GM18858 (cell line): ENCODE measurements around the gene ZNF22.

ENCODE experiments used
- ATAC-seq: cut with Tn5 transposase; IDR thresholded peaks from one replicate; pipeline ENCODE4 v1.9.1; 2021; ENCODE audit not compliant: unreplicated experiment

ZNF22 gene

DNA sequence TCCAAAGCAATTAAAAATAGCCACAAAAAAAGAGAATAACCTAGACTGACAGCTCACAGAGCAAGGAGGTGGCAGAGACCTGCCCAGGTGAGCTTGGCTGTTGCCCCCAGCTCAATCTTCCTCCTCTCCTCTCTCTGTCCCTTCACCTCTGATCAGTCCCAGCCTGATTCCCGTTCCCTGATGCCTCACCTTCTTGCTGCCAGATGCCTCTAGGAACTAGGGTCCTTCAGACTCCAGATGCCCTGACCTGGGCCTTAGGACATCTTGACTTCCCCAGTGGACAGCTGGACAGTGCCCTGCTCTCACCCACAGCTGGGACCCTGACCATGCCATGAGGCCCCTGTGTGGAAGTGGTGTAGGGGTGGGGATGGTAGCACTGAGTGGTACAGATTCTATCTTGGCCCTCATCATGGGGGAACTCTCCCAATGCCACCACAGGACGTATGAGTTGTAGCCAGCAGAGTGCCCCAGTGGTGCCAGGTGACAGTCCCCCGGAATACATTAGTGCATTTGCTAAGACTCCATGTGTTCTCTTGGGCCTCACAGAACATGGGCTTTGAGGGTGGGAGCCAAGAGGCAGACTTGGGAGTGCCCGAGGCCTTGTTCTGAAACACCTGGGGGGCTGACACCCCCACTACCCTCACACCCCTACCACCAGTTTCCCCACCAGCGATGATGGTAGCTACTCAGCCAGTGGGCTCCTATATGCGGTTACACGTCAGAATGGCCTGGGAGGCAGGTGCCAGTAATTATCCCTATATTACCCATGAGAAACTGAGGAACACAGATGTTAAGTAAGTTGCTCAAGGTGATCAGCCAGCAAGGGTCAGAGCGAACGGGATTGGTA lies 24.1 kb upstream of the ZNF22 start:
- ATAC-seq, result no peak

DNA sequence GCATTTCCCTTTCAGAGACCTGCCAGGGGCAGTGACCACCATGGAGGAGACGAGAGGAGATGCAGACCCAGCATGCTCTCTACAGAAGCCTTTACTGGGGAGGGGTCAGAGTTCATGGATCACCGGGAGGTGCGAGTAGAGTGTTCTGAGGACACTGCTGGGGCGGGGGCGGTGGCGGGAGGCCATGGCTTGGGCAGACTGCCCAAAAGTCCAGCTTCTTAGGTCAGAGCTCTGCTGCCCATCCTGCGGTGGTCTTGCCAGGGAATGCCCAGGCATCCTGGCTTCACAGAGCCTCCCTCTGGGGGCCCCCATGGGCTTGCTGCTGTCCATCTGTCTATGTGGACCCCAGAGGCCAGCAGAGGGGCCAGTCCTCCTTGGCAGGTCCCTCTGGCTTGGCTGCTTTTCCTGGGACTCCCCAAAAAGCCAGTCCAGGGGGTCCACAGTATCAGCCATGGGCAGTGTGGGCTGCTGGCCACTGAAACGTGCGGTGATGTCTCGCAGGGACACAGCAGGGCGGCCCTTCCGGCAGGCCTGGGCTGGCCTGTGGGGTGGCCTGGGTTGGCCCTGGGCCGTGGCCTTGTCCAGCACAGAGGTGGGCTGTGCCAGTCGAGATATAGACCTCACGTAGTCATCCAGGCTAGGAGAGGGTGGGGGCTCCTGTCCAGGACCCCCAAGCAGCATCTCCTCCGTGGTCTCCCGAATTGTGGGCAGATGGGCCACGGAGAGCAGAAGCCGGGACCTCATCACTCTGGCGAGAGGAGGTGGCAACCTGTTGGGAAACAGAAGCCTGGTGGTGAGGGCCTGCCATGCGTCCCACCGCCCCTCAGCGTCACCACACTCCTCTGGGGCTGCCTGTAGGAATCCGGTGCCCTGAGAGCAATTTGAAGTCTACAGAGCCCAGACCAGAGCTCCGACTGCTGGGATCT lies 23.2 kb upstream of the ZNF22 start:
- no peak for ATAC-seq

DNA sequence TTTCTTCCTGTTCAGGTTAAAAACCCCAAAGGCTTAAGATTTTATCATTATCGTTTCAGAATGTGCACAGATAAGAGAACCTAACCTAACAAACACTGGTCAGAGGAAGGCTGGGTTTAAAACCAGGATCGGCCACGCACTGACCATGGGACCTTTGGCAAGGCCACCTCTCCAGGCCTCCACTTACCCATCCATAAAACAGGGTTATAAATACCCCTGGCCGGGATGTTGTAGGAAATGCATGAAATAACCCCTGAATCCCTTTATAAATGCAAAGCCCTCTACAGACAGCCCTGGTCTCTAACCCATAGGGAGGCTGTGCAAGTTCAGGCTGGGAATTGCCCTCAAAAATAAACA lies 22.5 kb upstream of the ZNF22 start:
- no peak for ATAC-seq

- no peak for ATAC-seq
These were observed 22.0 kb upstream of the ZNF22 start, which contains the start of gene DEPP1 for GRCh38 chr10:44978570-44979280. DEPP1 (minus strand) TSS chr10:44978809; CDS start chr10:44978030, 779 bp downstream.

DNA sequence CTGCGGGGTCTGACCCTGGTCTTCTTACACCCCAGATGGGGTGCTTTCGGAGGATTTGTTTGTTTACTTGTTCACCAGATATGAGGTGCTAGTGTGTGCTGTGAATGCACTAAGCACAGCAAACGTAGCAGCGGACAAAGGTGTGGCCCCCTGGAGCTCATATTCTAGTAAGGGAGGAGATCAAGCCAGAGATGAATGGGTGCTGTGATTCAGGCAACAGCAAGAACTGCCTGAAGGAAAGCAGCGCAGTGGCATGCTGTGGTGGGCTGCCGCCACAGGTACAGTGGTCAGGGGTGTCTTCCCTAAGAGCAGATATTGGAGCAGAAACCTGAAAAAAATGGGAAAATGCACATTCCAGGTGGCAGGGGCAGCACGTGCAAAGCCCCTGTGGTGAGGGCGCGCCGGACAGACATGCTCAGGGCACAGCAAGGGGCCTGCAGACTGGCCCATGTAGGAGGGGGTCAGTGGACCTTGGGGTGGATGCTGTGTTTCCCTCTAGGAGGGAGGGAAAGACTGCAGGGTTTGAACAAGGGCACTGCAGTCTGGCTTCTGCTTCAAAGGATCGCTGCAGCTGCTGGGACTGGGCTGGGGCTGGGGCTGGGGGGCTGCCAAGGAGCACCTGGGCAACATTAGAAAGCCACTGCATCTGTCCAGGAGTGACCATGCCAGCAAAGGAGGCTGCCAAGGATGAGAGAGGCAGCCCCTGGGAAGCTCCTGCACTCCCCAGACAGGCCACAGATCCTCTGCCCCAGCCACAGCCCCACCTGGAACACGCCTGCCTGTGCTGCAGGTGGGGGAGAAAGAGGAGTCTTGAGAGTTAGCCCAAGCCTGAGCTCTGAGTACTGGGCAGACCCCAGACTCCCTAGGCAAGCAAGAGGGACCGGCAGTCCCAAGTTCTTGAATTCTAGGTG lies 21.2 kb upstream of the ZNF22 start:
- ATAC-seq, result no peak

GRCh38 chr10:44980309-44981171 lies 20.2 kb upstream of the ZNF22 start:
- ATAC-seq, result no peak

GRCh38 chr10:44981172-44982113 lies 19.3 kb upstream of the ZNF22 start:
- peak; percentile 77 for ATAC-seq

- ATAC-seq, result no peak
These were observed 18.6 kb upstream of the ZNF22 start for GRCh38 chr10:44982114-44982460.

DNA sequence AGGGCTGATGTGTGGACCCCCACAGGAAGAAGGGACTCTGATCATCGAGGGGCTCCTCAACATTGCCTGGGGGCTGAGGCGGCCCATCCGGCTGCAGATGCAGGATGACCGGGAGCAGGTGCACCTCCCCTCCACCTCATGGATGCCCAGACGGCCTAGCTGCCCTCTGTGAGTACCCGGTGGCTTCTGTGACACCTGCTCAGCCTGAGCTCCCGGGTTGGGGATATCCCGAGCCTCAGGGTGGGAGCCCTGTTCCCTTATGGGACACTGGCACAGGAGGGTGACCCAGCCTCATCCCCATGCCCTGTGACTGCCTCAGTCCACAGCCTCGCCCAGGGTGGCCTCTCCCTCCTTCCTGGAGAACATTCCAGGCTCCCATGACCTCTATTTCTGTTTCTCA lies 18.2 kb upstream of the ZNF22 start:
- no peak for ATAC-seq

DNA sequence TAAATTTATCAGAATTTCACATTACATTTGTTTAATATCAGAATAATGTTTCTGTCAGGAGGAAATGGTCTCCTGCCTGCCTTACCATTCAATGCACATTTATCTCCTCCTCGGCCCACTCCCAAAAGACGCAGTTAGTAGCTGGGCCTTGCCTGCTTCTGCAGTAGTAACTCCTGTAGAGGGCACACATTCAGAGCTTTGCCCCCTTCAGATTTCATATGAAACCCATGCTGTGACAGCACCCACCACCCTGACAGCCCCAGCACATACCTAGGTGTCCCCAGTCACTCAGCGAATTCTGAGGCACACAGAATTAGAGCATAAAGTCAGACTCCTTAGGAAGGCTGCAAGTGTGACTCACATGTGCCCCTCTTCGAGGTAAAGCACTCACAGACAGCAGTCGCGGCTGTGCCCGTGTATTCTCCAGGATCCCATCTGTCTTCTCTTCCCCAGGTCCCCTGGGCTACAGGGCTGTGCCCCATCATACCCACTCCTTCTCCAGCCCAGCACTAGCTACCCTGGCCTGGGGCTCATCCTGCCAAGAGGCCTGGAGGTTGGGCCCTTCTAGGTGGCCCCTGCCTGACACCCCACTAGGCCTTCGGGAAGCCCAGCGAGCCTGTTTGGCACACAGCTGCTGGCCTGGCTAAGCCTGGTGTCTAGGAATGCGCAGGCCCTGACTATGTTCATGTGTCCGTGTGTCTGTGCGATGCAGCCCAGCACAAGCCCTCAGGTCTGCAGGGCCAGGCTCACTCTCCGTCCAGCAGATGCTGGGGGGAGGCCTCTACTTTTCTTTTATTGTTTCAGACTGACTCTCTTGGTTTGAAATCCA lies 17.4 kb upstream of the ZNF22 start:
- ATAC-seq, result no peak

DNA sequence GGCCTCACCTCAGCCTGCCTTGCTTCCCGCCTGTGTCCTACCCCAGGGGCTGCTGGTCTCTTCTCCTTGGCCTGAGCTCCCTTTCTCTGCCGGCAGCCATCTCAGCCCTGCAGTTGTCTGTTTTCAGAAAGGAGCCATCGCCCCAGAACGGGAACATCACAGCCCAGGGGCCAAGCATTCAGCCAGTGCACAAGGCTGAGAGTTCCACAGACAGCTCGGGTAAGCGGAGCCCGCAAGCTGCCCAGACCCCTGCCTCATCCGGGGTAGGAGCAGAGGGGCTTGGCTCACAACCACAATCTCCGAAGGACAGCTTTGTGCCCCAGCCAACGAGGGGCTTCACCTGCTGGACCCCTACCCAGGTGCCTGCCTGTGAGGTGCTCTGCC lies 16.8 kb upstream of the ZNF22 start:
- ATAC-seq, result no peak

DNA sequence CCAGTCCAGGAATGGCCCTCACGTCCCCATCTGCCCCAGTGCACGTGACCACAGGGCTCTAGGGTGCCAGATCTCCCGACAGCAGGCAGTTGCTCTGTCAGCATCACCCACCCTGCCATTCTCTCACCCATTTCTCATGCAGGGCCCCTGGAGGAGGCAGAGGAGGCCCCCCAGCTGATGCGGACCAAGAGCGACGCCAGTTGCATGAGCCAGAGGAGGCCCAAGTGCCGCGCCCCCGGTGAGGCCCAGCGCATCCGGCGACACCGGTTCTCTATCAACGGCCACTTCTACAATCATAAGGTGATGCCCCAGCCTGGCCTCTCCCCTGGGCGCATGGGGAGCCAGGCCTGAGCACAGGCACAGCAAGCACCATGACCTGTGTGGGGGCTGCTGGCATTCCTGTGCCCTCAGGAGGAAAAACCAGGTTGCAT lies 16.0 kb upstream of the ZNF22 start:
- ATAC-seq, result no peak

DNA sequence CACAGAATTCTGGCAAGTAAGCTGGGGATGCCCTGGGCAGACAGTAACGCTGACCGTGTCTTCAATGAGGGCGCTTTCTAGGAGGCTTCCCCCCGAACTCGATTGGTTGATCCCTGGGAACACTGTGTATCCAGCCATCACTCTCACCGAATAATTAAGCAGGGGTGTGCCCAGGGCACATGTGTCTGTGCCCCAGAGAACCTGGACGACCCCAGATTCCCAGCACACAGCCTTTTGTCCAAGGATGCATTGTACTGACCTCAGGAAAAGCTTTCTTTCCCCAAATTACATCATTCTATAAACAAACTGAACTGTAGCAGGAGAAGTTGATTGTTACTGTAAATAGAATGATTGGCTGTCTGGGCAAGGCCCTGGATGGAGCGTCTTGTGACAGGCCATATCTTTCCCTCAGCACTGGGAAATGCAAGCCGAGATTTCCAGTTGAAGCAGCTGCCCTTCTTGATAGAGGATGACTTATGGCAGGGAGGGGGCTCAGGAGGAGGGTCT lies 15.5 kb upstream of the ZNF22 start:
- no peak for ATAC-seq

DNA sequence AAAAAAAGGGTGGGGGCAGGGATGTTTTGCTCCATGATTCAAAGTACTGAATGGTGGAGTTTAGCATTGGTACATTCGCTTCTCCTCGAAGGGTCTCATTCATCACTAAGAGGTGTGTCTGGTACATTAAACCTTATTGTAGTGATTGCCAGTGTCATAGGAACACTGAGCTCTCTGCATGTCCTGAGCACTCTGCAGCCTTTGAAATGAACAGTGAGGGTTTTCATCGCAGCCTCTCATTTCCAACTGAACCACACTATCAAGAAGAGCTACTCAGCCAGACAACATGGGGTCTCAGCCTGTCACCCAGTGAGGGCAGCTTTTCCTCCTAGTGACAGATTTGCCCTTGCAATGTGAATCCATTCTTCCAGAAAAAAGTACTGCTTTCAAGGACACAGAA lies 14.5 kb upstream of the ZNF22 start:
- no peak for ATAC-seq

DNA sequence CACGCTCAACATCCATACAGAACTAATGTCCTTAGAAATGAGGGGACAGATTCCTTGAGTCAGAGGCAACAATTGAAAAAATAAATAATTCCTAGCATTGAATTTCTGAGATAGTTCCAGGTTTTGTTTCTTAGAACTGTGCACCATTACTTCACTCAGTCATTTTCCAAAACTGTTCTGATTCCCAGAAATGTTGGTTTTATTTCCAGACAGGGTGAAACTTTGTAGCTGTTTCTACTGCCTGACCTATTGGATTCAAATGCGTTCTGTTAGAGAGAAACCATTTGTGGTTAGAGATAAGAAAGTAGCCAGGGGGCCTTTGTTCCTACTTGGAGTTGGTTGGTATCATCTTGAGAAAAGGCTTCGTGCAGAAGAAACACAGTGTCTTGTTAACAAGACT lies 14.1 kb upstream of the ZNF22 start:
- ATAC-seq, result no peak

DNA sequence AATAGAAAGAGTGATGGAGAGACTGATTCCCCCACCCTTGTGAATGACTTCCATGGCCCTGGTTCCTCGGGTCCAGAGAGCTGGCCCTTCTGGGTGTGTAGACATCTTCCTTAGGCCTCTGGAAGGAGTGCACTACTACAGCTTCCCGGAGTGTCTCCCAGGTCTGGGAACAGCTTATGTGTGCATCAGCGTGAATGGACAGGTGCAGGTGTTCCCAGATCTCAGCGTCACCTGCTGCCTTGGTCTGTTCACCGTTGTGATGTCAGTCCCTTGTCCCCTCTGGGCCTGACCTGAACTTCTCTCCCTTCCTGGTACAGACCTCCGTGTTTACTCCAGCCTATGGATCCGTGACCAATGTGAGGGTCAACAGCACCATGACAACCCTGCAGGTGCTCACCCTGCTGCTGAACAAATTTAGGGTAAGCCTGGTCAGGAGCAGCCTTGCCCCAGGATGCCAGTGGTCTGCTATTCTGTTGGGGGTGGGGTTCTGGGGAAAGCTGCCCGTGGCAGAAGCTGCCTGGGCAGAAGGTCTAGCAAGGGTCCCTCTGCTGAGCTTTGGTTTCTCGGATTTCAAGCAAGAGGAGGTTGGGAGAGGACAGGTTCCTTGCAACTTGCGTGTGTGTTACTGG lies 11.7 kb upstream of the ZNF22 start:
- no peak for ATAC-seq
